HG03039 (cell line): Measurements from ENCODE around the gene NRXN3.

ENCODE experiments used
- ATAC-seq: cut with Tn5 transposase; IDR thresholded peaks from one replicate; pipeline ENCODE4 v1.9.1; 2021; ENCODE audit warnings: mild to moderate bottlenecking, moderate library complexity; ENCODE audit not compliant: unreplicated experiment

Gene NRXN3

DNA sequence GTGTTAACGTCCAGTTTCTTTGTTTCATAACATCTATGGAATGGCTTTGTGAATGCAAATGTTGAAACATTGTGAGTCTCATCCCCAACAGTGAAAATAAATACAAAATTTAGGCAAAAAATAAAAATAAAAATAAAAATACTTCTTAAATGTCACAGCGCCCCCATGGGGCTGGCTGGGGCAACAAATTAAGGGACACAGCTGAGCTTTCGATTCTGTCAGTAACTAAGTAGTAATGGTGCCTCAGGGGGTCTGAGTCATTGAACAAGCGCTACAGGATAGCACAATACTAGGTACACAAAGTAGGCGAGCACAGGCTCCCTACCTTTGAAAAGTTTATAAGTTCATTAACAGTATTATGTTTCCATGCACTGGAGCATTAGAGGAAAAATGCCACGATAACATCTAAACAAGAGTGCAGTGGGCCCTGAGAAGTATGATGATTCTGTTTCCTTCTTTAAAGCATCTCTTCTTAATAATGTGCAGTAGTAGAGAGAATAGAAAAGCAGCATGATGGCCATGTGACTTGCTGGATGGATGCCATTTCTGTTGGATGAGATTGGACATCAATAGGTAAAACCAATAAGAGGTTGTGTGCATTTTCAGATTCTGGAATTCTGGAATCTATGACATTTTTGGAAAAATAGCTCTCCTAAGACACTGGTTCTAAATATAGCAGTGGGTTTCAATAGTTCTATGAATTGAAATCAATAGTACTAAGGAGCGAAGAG is 1374.0 kb downstream of the NRXN3 start:
- ATAC-seq = no peak

GRCh38 chr14:79544698-79545070 is 1374.5 kb downstream of the NRXN3 start:
- no peak for ATAC-seq

GRCh38 chr14:79548836-79549235 is 1378.7 kb downstream of the NRXN3 start:
- ATAC-seq = no peak

GRCh38 chr14:79549515-79549914 is 1379.3 kb downstream of the NRXN3 start:
- no peak for ATAC-seq

DNA sequence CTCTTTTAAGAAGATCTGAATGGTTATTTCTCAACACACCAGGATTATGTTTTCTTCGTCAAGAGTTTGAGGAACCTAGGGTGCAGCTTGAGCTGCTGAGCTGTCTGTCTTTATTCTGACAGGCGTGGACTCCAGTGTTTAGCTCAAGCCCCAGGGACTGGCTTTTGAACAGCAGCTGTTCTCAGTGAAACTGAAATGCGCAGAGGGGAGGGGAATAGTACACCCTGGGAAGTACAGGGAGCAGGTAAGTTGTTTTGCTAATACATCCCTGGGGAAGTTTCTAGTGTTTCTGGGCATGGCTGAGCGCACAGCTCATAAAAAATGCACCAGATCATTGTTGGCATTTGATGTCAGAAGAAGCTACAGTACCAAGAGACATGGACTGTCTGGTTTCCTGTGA is 1381.3 kb downstream of the NRXN3 start:
- ATAC-seq = no peak

DNA sequence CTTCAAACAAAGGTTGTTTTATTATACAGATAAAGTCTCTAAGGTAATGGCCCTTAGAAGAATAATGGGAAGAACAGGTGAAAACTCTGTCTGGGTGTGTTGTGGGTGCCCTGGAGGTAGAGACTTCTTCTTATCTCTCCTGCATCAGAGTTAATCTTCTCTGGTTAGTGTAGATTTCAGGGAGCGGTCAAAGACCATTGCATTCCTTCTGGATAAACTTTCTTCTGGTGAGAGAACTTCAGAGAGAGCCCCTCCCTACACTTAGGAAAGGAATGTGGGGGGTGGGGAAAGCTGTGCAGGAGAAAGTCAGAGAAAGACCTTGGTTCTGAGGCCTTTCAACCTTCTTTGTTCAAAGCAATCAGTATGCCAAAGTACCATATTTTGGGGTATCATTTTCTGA is 1382.6 kb downstream of the NRXN3 start:
- no peak for ATAC-seq

DNA sequence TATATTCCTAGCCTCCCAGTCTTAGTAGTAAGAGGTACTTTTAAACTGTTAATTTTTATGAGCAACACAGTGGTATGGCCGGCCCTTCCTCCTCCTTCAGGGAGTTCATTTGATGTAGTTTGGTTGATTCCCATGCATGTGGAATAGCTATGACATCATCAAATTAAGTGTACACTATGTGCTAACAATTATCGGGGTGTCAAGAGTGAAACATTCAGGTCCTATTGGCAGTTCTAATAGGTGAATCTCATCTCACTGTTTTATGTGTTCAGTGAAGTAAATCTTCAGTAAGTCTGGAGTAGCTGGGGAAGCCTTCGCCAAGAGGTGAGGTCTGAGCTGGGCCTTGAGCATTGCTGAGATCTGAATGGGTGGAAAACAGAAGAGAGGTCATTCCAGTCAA is 1384.6 kb downstream of the NRXN3 start:
- ATAC-seq = no peak

- no peak for ATAC-seq
Observed at GRCh38 chr14:79555429-79555828, 1385.3 kb downstream of the NRXN3 start.

GRCh38 chr14:79557309-79557708 is 1387.1 kb downstream of the NRXN3 start:
- ATAC-seq = no peak

DNA sequence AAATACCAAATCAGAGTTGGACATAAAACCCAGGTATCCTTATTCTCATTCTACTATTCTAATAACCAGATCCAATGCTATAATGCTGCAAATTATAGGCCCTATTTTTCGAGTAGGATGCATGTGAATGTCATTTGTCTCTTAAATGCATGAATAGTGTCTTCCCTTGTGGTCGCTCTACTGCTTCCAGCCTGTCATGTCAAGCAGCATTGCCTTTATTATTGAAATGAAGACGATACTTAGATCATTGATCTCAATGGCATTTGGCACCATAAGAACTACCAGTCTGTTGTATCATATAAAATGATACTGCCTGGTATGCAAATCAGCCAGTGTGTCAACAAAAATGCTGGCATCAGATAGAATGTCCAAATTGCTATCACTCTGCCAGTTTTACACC is 1392.0 kb downstream of the NRXN3 start:
- ATAC-seq = no peak

DNA sequence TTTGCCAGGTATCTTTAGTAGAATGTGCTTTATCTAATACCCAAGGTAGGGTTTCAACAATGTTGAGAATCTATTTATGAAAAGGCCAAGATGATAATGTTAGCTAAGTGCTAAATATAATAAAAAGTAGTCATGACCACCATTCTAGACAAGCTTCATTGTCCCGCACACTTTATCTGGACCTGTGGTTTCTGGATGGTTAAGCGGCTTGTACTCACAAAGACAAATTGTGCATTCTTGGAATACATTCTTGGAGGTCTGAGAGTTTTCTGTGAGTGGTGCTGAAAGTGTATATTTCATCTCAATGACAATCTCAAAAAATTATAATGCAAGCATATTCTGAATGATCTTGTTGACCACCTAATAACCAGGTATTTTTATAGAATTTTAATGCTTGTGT is 1394.2 kb downstream of the NRXN3 start:
- no peak for ATAC-seq

- ATAC-seq = no peak
Observed at GRCh38 chr14:79567306-79567705, 1397.1 kb downstream of the NRXN3 start.

GRCh38 chr14:79568594-79568993 is 1398.4 kb downstream of the NRXN3 start:
- no peak for ATAC-seq

DNA sequence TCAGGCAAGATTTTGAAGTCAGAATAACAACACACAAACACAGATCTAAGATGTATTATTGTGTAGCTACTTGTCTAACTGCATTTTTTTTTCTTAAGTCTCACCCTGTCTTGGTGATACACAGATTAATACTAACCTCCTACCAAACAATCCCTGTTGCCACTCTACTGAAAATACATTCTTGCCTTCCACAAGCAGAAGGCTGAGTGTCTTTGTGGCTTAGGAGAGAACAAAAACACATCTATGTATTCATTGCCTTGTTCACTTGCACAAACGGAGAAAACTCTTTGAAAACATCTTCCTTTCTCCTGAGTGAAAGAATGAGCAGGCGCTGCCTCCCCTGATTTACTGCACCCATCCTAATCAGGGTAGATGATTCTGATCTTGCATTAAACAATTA is 1398.9 kb downstream of the NRXN3 start:
- ATAC-seq = no peak

DNA sequence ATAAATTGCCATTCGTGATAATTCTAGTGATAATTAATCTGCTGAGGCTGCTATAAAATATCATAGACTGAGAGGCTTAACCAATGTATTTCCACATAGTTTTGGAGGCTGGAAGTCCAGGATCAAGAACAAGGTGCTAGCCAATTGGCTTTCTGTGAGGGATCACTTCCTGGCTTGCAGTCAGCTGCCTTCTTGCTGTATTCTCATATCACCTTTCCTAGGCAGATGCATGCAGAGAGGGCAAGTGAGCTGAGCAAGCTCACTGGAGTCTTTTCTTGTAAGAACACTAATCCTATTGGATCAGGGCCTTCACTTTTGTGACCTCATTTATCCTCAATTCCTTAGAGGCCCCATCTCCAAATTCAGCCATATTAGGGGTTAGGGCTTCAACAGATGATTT is 1400.5 kb downstream of the NRXN3 start:
- ATAC-seq = no peak

DNA sequence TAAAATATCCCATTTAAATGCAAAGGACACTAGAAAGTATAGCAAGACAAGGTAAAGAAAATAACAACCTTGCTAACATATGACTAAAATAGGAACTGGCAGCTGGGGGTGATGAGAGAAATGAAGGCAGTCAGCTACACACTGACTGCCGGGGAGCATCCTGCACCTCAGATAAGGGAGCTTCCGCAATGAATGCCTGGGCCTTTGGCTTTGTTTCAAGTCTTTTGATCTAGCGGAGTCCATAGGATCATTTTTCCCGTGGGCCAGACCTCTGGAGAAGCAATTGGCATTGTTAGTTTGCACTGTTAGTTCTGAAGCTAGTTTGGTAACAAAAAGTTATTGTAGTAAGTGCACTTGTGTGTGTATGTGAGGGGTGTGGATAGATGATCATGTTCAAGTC is 1401.2 kb downstream of the NRXN3 start:
- ATAC-seq = no peak

- no peak for ATAC-seq
Observed at GRCh38 chr14:79573486-79573885, 1403.3 kb downstream of the NRXN3 start.

DNA sequence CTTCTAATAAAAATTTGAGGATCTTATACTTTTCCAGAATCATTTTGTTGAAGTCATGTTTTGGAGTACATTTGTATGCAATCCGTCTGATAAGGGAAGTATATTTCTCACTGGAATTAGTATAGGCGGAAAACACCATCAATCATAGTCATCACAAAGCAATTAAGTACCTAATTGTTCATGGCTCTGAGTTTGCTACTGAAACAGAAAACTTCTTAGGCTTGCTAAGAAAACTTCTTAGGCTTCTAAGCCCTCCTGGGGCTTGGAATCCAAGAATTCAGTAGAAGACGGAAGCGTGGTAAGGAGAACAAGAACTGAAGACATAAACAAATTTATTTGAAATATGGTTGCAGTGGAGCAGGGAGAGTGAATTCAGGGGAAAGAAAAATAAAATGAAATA is 1404.9 kb downstream of the NRXN3 start:
- no peak for ATAC-seq

DNA sequence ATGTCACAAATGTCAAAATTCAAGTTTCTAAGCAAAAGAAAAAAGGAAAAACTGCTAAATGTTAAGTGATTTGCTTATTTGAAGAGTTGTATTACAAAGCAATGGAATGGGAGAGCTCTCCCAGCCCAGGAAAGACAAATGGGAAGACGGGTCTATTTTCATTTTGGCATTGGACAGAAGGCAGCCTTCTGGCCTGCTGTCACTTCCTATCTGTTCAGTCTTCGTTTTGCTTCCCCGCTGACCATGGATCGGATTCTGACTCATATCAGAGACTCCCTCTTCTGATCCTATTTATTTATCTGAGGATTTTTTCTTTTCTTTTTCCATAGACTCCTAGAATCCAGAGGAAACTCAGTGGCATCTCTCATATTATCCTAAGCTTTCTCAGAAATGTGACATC is 1406.3 kb downstream of the NRXN3 start:
- ATAC-seq = no peak

GRCh38 chr14:79578470-79578869 is 1408.3 kb downstream of the NRXN3 start:
- ATAC-seq = no peak

DNA sequence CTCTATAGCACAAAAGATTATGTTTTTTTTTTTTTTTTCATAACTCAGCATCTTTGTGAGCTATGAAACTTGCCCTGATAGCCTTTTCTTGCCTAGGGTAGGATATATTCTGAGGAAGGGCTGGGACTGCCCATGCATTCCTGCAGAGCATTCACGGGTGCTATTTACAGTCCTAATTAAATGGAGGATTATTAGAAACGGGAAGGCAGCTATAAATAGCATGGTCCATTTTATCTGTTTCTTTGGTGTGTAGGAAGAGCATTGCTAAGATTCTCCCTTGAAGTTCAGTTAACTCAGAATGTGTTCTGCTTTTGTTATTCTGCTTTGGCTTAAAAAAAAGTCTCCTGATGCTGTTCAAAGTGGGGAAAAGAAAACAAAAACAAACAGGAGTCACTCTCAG is 1410.2 kb downstream of the NRXN3 start:
- ATAC-seq = no peak

GRCh38 chr14:79580906-79581305 is 1410.7 kb downstream of the NRXN3 start:
- no peak for ATAC-seq

DNA sequence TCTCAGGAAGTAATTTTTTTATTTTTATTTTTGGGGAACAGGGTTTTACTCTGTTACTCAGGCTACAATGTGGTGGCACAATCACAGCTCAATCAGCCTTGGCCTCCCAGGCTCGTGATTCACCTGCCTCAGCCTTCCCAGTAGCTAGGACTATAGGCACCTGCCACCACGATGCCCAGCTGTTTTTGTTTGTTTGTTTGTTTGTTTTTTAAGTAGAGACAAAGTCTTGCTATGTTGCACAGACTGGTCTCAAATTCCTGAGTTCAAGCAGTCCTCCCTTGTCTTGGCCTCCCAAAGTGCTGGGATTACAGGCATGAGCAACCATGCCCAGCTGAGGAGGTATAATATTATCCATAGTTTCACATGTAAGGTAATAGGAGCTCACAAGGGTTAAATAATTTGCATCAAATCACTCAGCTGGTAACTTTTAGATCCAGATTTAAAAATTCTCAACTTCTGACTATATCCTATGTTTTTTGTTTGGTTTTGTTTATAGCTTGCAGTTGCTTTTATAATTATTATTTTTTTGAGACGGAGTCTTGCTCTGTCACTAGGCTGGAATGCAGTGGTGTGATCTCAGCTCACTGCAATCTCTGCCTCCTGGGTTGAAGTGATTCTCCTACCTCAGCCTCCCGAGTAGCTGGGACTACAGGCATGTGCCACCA is 1411.9 kb downstream of the NRXN3 start:
- ATAC-seq = no peak
